C4-2B (cell line): Measurements from ENCODE around the gene SPDYE16.
"Not testable (repeated sequence)": the region's sequence is repeated elsewhere in the genome, so short reads cannot be mapped to it uniquely, and the experiment has no call there.

ENCODE experiments used
- CTCF ChIP-seq: fragments of 450-650 bp; conservative IDR thresholded peaks from 2 replicates; pipeline ENCODE4 v1.5.1; 2017; ENCODE audit warnings: mild to moderate bottlenecking
- ZFX ChIP-seq: fragments of 450-650 bp; IDR thresholded peaks from 2 replicates; pipeline ENCODE4 v1.6.1; 2017

DNA sequence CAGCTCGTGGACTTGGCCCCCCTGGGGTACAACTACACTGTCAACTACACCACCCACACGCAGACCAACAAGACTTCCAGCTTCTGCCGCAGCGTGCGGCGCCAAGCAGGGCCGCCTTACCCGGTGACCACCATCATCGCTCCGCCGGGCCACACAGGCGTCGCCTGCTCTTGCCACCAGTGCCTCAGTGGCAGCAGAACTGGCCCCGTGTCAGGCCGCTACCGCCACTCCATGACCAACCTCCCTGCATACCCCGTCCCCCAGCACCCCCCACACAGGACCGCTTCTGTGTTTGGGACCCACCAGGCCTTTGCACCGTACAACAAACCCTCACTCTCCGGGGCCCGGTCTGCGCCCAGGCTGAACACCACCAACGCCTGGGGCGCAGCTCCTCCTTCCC is 60.4 kb downstream of the SPDYE16 start:
- not testable (repeated sequence) for TF ChIP-seq CTCF, ZFX
